Smooth muscle cell (in vitro differentiated cells): ENCODE results near the gene MBD3. TPM values are rescaled to one million over a fixed set of nuclear protein-coding genes. Genes with fewer than 3 reads are reported as not detected.

ENCODE experiments used
- DNase-seq: peaks from one replicate; lab custom pipeline; 2025; ENCODE audit not compliant: unreplicated experiment; lab: John Stamatoyannopoulos, UW
- H2AFZ ChIP-seq: fragments of 200-600 bp; sonication (generic); 2 replicates; pipeline ENCODE4 v1.6.0; 2016; ENCODE audit warnings: antibody characterized with exemption, low read depth, mild to moderate bottlenecking
- H3F3A ChIP-seq: fragments of 200-600 bp; sonication (generic); 2 replicates; pipeline ENCODE4 v1.6.0; 2017; ENCODE audit warnings: antibody characterized with exemption, low read depth
- H3K27ac ChIP-seq: fragments of 200-600 bp; sonication (generic); 2 replicates; pipeline ENCODE4 v1.5.1; 2016; ENCODE audit warnings: low read depth, mild to moderate bottlenecking
- H3K27me3 ChIP-seq: fragments of 200-600 bp; sonication (generic); 2 replicates; pipeline ENCODE4 v1.6.1; 2016; ENCODE audit warnings: low read depth, mild to moderate bottlenecking
- H3K36me3 ChIP-seq: fragments of 200-600 bp; sonication (generic); 2 replicates; pipeline ENCODE4 v1.5.1; 2016; ENCODE audit warnings: low read depth
- H3K4me1 ChIP-seq: fragments of 200-600 bp; sonication (generic); 2 replicates; pipeline ENCODE4 v1.5.1; 2016; ENCODE audit warnings: low read depth
- H3K4me2 ChIP-seq: fragments of 200-600 bp; sonication (generic); 2 replicates; pipeline ENCODE4 v1.6.0; 2016; ENCODE audit warnings: mild to moderate bottlenecking
- H3K4me3 ChIP-seq: fragments of 200-600 bp; sonication (generic); 2 replicates; pipeline ENCODE4 v1.5.1; 2016; ENCODE audit warnings: mild to moderate bottlenecking
- H3K79me2 ChIP-seq: fragments of 200-600 bp; sonication (generic); 2 replicates; pipeline ENCODE4 v1.6.0; 2016; ENCODE audit warnings: low read depth, mild to moderate bottlenecking
- H3K9ac ChIP-seq: fragments of 200-600 bp; sonication (generic); 2 replicates; pipeline ENCODE4 v1.6.0; 2016; ENCODE audit warnings: low read depth
- H3K9me3 ChIP-seq: fragments of 200-600 bp; sonication (generic); replicated peaks from 2 replicates; pipeline ENCODE4 v1.5.1; 2016; ENCODE audit warnings: low read depth
- H4K20me1 ChIP-seq: fragments of 200-600 bp; sonication (generic); 2 replicates; pipeline ENCODE4 v1.6.0; 2016; ENCODE audit warnings: low read depth
- WGBS: methylation state at CpG from one replicate; pipeline ENCODE4 v1.1.7; 2016; ENCODE audit warnings: low lambda C conversion rate; 5-methylcytosine and 5-hydroxymethylcytosine counted together
- polyA plus RNA-seq: library from polyadenylated mRNA; unstranded; fragments of >200 nt; fragmentation: Nextera tagmentation; extraction: Ambion mirVana; gene quantifications from 2 replicates; pipeline ENCODE4 v1.2.1, GENCODE V29; 2016
- total RNA-seq: library from RNA; depleted of rRNA; stranded (reverse); fragments of >200 nt; gene quantifications from 2 replicates; pipeline ENCODE4 v1.2.3, GENCODE V29; 2014
- TF ChIP-seq, protein P1 (sequence below): fragments of 200-600 bp; sonication (generic); IDR thresholded peaks from 2 replicates; pipeline ENCODE4 v1.5.1; 2017; ENCODE audit warnings: borderline replicate concordance, mild to moderate bottlenecking, antibody characterized with exemption; ENCODE audit not compliant: insufficient read depth, poor library complexity, severe bottlenecking

Gene MBD3
- total and polyA plus RNA-seq, 2 experiments from 2014 or later: 40.3 to 47.3 TPM

DNA sequence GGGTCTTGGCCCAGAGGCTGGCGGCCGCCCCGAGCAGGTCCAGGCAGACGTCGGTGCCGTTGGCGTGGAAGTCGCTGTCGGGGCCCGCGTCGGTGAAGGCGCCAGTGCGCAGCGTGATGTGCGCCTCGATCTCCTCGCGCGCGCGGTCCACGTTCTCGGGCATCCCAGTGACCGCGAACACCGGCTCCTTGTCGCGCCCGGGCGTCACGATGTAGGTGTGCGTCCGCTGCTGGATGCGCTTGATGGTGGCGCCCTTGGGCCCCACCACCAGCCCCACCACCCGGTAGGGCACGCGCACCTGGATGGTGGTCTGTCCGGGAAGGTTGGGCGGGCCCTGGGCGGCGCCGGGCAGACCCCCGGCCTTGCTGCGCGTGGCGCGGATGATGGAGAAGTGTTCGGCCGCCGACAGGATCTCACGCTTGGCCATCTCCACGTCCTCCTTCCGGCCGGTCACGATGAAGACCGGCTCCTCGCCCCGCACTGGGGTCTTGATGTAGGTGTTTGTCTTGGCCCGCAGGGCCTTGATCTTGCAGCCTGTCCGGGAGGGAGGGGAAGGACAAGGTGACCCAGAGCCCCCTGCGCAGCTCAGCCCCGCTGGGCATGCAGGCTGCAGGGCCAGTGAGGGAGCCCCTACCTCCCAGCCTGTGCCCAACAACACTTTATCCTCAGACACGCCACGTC lies 36.1 kb downstream of the MBD3 start:
- H3K4me2 ChIP-seq: no peak overlapping the region
- no peak overlapping the region for H3K27ac ChIP-seq
- H3K4me3 ChIP-seq: no peak overlapping the region
- H3K36me3 ChIP-seq: no peaks in the 10 kb centered on the region
- no peaks in the 10 kb centered on the region for H3F3A ChIP-seq
- 97% methylated on average over 48 of the region's 66 CpGs for WGBS
- no peak overlapping the region for H3K9ac ChIP-seq
- peaks cover 89% of the 10 kb centered on the region for H4K20me1 ChIP-seq
- H3K27me3 ChIP-seq: no peaks in the 10 kb centered on the region
- TF ChIP-seq, protein P1, sequence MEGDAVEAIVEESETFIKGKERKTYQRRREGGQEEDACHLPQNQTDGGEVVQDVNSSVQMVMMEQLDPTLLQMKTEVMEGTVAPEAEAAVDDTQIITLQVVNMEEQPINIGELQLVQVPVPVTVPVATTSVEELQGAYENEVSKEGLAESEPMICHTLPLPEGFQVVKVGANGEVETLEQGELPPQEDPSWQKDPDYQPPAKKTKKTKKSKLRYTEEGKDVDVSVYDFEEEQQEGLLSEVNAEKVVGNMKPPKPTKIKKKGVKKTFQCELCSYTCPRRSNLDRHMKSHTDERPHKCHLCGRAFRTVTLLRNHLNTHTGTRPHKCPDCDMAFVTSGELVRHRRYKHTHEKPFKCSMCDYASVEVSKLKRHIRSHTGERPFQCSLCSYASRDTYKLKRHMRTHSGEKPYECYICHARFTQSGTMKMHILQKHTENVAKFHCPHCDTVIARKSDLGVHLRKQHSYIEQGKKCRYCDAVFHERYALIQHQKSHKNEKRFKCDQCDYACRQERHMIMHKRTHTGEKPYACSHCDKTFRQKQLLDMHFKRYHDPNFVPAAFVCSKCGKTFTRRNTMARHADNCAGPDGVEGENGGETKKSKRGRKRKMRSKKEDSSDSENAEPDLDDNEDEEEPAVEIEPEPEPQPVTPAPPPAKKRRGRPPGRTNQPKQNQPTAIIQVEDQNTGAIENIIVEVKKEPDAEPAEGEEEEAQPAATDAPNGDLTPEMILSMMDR: no peak
- no peak overlapping the region for H2AFZ ChIP-seq
- no peaks in the 10 kb centered on the region for H3K4me1 ChIP-seq
- no peaks in the 10 kb centered on the region for H3K9me3 ChIP-seq
- DNase-seq: no peak
- H3K79me2 ChIP-seq: peaks cover 43% of the 10 kb centered on the region

DNA sequence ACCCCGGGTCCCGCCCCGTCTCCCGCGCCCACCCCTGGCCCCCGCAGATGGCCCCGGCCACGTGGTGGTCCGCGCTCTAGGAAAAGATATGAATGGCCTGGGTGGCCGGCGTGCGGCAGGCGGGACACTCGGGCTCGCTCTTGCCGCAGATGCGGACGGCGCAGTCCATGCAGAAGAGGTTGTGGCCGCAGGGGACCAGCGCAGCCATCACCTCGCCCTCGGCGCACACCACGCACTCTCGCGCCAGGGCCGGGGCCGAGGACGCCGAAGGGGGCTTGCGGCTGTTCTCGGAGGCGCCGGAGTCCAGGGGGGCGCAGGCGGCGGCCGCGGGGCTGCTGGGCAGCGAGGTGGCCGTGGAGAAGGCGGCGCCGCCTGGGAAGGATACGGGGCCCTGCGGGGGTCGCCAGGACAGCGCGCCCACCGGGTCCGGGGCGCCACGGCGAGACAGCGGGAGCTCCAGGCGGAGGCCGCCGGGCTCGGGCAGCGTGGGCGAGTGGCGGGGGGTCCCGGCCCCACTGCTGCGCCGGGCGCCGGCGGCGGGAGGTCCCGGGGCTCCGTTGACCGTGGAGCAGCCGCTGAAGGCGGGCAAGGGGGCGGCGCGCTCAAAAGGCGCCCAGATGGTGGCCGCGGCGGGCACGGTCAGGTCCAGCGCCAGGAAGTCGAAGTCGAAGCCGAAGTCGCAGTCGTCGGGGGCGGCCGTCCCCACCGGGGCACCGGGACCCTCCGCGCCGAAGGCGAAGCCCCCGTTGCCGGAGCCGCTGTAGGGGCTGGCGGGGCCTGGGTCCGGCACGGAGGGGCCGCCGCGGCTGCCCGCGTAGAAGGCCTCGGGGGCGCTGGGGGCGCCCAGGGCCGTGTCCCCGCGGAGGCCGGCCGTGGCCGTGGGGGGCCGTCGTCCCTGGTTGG lies 36.9 kb downstream of the MBD3 start:
- H3K4me3 ChIP-seq: no peak overlapping the region
- H3K9me3 ChIP-seq: no peaks in the 10 kb centered on the region
- no peak overlapping the region for H3K4me2 ChIP-seq
- no peak for DNase-seq
- TF ChIP-seq, protein P1: no peak
- H3K4me1 ChIP-seq: no peaks in the 10 kb centered on the region
- H3K9ac ChIP-seq: no peak overlapping the region
- H3F3A ChIP-seq: no peaks in the 10 kb centered on the region
- no peaks in the 10 kb centered on the region for H3K36me3 ChIP-seq
- H3K79me2 ChIP-seq: peaks cover 36% of the 10 kb centered on the region
- no peaks in the 10 kb centered on the region for H3K27me3 ChIP-seq
- no peak overlapping the region for H3K27ac ChIP-seq
- no peak overlapping the region for H2AFZ ChIP-seq
- 98% methylated on average over 70 of the region's 121 CpGs for WGBS
- peaks cover 81% of the 10 kb centered on the region for H4K20me1 ChIP-seq

DNA sequence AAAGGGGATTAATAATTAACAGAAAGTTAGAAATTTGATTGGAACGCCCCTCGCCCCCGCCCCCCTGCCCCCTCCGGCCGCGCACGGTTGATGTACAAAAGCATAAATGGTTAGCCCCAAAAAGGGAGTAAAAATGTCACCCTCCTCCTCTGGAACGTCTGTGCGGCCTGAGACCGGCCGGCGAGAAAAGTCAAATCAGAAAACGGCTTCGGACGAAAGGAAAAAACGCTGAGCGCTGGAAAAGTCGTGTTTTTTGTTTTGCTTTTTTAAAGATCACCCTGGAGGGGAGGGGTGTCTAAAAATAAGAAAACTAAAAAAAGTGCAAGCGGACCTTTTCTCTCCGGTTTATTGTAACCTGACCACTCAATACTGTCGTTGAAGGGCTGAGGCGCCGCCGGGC lies 37.7 kb downstream of the MBD3 start:
- Histone ChIP-seq H3K27me3 (no peaks in the 10 kb centered on the region), H3K4me2 (no peak overlapping the region), H3K4me1 (no peaks in the 10 kb centered on the region), H3K4me3 (no peak overlapping the region), H3F3A (no peaks in the 10 kb centered on the region), H4K20me1 (peaks cover 74% of the 10 kb centered on the region), H3K9ac (no peak overlapping the region), H3K79me2 (peaks cover 28% of the 10 kb centered on the region), H3K36me3 (no peaks in the 10 kb centered on the region), H2AFZ (no peak overlapping the region), H3K27ac (no peak overlapping the region), H3K9me3 (no peaks in the 10 kb centered on the region)
- no peak for DNase-seq
- 97% methylated on average over 20 of the region's 24 CpGs for WGBS
- TF ChIP-seq, protein P1: no peak
